CD4-positive, alpha-beta T cell treated with Interferon alpha-2 for 1 hour (primary cell): Measurements from ENCODE around the gene TULP3.

Source experiments
- DNase-seq, 2 donors: peaks; one replicate each; pipeline ENCODE4 v3.0.0-alpha.2; 2020 to 2022

The TULP3 gene

GRCh38 chr12:2977776-2978175, 87.1 kb downstream of the TULP3 start:
- no peak for DNase-seq

- no peak for DNase-seq
Measured at GRCh38 chr12:2979806-2980205, 89.1 kb downstream of the TULP3 start.

GRCh38 chr12:2980630-2981029, 89.9 kb downstream of the TULP3 start:
- no peak for DNase-seq

- no peak for DNase-seq
Measured at GRCh38 chr12:2982361-2982760, 91.7 kb downstream of the TULP3 start.

GRCh38 chr12:2984249-2984648, 93.6 kb downstream of the TULP3 start:
- DNase-seq = no peak

- no peak for DNase-seq
Measured at GRCh38 chr12:2984698-2985097, 94.0 kb downstream of the TULP3 start.

- no peak for DNase-seq
Measured at GRCh38 chr12:2986876-2987275, 96.2 kb downstream of the TULP3 start.

- no peak for DNase-seq
Measured at GRCh38 chr12:2988494-2988893, 97.8 kb downstream of the TULP3 start.
